LoVo (cell line): Measurements from ENCODE around the gene ADAMTS12.

ENCODE experiments used
- DNase-seq: peaks from one replicate; pipeline ENCODE4 v3.0.0-alpha.2; 2016; ENCODE audit warnings: low spot score

The ADAMTS12 gene

DNA sequence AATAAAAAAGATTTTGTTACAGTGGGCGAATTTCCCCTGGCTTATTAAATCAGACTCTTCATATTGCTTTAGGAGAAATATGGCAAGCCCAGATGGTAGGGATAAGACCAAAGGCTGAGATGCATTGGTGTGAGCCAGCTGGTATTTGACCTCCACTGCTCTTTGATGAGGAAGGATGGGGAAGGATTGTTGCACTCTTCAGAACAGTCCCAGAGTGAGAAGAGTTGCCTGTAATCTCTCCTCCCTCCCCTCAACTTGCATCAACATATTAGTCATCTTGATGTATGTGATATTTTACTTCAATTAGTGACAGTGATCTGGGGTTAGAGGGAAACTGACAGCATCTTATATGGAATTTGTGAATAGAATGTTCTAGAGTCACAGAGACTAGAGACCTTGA is 136.6 kb downstream of the ADAMTS12 start:
- DNase-seq: no peak

GRCh38 chr5:33753704-33754103 is 138.1 kb downstream of the ADAMTS12 start:
- no peak for DNase-seq

DNA sequence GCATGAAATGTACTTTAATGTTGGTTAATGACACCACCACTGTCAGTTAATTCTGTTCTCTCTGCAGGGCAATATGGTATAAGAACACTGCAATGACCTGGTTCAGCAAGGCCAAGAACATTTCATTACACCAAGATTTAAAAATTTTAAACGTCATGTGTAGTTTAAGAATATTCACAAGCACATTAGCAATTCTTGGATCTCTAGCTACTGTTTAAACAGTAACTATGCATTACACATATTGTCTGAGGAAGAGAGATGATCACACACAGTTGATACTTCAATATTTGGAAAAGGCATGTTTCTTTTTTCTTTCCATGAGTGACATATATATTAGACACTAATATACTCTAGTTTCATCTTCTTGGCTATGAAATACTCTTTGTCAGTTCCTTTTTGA is 143.0 kb downstream of the ADAMTS12 start:
- DNase-seq: no peak

DNA sequence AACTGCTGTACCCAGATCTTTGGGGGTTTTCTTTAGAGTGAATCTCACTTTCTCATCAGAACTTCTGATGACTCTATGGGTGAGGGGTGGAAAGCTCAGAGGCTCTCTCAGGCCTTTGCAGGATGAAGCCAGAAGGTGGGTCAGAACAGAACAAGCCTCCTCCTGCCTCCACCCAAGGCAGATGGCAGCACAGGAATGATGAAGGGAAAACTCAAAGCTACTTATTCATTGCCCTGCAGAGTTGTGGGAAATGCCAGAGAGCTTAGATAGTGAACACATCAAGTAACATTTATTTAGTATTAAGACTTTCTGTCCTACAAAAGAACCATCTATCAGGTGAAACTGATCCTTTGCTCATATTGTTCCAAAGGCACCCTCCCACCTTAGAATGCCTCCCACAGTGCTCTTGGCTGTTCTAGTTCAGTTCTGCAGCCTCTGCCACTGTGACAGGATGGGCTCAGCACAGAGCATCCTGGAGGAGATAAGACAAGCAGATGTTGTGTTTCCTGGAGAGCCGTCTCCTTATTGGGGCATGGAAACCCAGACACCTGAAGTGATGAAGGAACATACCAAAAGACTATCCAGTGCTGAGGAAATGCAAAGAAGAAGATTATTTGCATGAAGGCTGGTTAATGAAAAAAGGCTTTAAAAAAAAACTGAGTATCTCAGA is 146.6 kb downstream of the ADAMTS12 start:
- DNase-seq: no peak

DNA sequence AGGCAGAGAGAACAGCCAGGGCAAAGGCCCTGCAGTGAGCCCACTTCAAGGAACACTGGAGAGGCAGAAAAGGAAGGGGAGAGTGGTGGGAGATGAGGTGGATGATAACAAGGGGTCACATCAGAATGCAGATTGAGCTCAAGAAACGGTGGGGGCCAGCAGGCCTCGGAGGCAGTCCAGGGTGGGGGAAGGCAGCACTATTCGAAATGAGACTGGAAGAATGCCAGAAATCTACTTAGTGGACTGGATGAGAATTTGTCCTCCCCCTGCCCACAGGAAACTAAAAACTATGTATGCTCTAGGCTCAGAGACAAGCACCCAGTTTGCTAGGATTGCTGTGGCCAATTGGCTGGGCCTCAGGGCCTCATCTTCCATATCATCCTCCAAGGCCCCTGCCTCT is 148.7 kb downstream of the ADAMTS12 start:
- no peak for DNase-seq

GRCh38 chr5:33742181-33742580 is 149.6 kb downstream of the ADAMTS12 start:
- no peak for DNase-seq

- DNase-seq: no peak
Observed at GRCh38 chr5:33738967-33739366, 152.8 kb downstream of the ADAMTS12 start.

- no peak for DNase-seq
Observed at GRCh38 chr5:33738097-33738496, 153.7 kb downstream of the ADAMTS12 start.

DNA sequence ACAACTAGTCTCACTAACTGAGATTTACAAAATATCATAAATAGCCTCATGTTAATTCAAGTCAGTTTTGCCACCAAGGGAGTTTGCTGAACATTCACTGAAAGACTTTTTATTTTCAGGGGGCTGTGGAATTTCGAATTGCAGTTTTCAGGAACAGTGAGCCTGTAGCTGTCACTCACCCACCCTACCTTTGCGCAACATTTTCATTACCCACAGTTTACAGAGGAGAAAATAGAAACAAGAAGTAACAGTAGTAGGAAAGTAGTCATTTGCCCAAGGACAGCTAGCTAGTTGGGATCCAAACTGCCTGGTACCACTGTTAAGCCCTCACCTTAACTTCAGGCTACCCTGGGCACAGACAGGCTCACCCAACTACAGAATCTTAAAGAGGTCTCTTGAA is 154.1 kb downstream of the ADAMTS12 start:
- DNase-seq: no peak

DNA sequence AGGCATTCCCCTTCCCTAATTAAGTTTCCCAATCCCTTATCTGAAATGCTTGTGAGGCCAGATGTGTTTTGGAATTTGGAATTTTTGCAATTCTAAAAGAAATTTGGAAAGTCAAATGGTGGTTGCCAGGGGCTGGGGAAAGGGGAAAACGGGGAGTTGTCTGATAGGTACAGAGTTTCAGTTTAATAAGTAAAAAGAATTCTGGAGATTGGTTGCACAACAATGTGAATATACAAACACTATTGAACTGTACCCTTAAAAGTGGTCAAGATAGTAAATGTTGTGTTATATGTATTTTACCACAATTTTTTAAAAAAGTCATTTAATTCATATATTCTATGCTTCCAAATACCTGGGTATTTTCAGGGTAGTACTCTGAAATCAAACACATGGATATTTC is 154.5 kb downstream of the ADAMTS12 start:
- DNase-seq: no peak

GRCh38 chr5:33736510-33736909 is 155.3 kb downstream of the ADAMTS12 start:
- no peak for DNase-seq

GRCh38 chr5:33735072-33735471 is 156.7 kb downstream of the ADAMTS12 start:
- DNase-seq: no peak

DNA sequence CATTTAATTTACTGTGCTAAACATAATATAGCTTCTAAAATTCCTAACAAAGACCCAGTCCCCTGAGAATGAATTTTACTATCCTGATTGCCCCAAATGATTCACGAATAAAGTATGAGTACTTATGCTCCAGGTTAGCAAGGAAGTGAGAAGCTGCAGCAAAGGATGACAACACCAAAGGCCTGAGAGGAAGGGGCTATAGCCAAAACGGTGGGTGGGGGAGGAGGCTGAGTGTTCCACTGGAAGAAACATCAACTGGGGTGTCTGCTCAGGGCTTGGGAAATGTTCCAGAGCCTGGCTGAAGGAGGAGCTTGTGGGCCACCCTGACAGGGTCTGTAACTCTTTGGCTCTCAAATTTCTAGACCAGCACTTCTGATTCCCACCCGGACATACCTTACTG is 157.3 kb downstream of the ADAMTS12 start:
- DNase-seq: no peak

DNA sequence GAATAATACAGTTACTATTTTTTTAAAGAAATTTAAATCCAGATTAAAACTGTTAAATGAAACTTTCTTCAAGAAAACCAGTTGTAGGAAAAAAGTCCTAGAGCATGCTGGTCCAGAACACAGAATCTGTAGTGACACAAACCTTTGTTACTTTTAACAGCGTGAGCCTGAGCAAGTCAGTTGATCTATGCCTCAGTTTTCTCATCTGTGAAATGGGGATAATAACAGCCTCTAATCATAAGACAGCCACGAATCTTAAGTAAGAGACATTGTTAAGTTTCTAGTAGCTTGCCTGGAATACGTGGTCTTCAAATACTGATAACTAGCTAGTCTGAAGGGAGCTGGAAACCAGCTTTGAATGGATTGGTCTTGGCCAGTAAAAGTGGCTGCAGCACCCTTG is 158.6 kb downstream of the ADAMTS12 start:
- DNase-seq: no peak

GRCh38 chr5:33726422-33727165 is 165.2 kb downstream of the ADAMTS12 start:
- no peak for DNase-seq

GRCh38 chr5:33725806-33726205 is 166.0 kb downstream of the ADAMTS12 start:
- DNase-seq: no peak

DNA sequence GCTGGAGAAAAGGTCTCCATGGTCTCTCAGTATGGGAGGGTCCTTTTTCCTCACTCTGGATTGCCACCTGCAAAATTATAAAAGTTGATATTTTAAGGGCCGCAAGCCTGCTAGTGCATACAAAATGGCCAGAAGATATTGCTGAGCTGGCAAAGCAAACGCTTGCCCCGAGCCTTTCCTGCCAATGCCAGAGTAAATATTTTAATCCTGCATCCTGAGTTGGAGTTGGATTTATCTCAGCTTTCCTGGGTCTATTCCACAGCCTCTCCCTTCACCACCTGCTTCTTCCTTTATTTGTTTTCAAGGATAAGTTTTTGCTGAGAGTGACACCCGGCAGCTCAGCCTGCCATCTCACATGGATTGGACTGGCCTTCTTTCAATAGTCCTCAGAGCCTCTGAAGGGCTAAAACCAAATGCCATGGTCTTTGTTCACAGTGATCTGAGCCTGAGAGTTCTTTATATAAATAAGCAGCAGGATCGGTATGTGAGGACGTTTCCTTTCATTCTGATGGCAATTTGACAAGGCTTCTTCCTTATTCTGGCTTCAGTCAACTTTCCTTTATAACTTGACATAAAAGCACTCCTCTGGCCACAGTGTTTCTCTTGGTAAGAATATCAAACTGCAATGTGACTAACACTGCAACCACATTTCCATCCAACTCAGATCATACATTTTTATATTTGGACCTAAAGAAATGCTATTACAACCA is 170.1 kb downstream of the ADAMTS12 start:
- DNase-seq: no peak

DNA sequence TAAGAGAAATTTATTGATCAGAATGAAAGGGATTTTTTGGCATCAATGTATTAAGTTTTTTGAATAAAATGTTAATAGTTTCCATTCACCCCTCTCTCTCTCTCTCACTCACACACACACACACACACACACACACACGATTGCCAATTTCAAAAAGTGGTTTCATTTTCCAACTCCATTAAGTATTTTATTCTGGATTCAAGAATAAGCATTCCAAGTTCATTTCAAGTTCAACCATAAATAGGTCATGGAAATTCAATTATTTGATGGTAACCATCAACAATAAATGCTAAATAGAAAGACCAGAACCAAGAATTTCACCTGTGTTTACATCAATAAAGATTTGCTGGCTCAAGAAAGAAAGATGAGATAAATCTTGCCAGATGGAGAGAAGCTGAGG is 171.6 kb downstream of the ADAMTS12 start:
- no peak for DNase-seq

DNA sequence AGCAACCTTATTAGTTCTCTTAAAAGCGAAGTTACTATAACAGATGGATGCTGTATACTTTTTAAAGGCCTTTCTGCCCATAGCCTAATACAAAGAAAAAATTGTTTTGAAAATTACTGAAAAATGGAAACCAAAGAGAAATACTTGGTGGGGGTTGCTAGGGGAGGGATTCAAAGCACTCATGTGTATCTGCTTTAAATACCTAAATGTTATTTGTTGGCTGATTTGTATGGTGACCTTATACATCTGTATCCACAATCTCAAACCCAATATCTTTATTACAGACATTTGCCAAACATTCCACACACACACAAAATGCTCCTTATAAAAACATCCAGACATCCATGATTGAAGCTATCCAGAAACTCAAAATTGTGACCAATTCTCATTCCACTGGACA is 172.0 kb downstream of the ADAMTS12 start:
- no peak for DNase-seq

- no peak for DNase-seq
Observed at GRCh38 chr5:33715661-33716060, 176.1 kb downstream of the ADAMTS12 start.

DNA sequence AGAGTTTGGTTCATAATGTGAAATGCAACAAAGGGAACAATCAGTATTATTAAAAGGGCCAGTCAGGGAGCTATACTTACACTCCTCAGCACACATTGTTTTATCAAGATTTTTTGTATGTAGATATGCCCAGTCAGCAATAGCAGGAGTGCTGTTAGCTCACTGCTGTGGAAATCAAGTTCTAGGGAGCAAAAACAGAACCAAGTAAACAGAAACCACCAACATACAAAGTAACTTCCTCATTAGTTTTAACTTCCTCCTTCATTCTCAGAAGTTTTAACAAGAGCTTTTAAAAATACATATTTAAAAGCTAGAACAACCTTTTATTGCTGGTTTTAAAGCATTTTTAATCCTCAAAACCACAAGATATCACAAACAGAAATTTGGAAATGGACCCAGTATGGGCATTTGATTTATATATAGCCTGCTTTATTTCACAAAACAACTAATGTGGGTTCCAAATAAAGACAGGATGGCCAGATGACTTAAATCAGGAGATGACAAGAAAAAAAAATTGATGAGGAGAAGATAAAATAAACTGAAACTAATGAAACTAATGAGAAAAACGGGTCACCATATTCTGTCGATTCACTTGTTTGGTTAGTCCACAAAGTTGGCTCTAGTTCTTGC is 178.5 kb downstream of the ADAMTS12 start:
- DNase-seq: no peak

- no peak for DNase-seq
Observed at GRCh38 chr5:33712664-33713063, 179.1 kb downstream of the ADAMTS12 start.
